ENCODE data around the gene TMEM139.

TMEM139 gene

GRCh38 chr7:143292876-143293275 lies 8.1 kb downstream of the TMEM139 start:
- H3K36me3 ChIP-seq (replicated peaks; ENCODE audit: insufficient read depth, low read length), result peaks cover 23% of the 10 kb centered on the region
- no peaks in the 10 kb centered on the region for H3K9me3 ChIP-seq (replicated peaks; ENCODE audit: insufficient read depth, low read length)
- H3K9ac ChIP-seq (ENCODE audit: low read length), result no peak overlapping the region

DNA sequence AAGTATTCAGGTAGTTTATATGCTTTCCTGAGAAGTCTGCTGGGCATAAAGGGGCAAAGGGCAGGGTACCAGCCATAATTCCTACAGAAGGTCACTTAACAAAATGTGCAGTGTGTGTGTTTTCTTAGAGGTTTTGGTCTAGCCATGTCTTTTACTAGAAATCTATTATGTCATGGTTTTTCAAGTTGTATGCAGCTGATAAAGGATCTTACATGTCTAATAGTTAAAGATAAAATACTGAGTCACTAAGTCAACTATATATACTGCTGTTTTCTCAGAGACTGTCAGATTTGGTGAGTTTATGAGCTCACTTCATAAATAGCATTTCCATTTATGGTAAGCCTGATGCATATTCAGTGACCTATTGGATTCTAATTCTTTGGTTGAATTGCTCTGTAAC lies 11.1 kb downstream of the TMEM139 start:
- Histone ChIP-seq H3K9me2 (replicated peaks; ENCODE audit: insufficient read depth, low read length) (no peaks in the 10 kb centered on the region), H4K20me1 (ENCODE audit: insufficient read depth, low read length) (no peaks in the 10 kb centered on the region), H3K9me3 (replicated peaks; ENCODE audit: insufficient read depth, low read length) (no peaks in the 10 kb centered on the region), H3K4me2 (ENCODE audit: low read depth, low read length) (no peak overlapping the region), H3K79me2 (ENCODE audit: low read length) (peaks cover 47% of the 10 kb centered on the region), H3K36me3 (replicated peaks; ENCODE audit: insufficient read depth, low read length) (peaks cover 38% of the 10 kb centered on the region), H3K4me3 (ENCODE audit: low read length) (no peak overlapping the region), H3K27ac (ENCODE audit: low read length) (no peak overlapping the region), H3K27me3 (replicated peaks; ENCODE audit: insufficient read depth, low read length) (no peaks in the 10 kb centered on the region), H3F3A (ENCODE audit: insufficient read depth, low read length) (no peaks in the 10 kb centered on the region; the same call in 1 of the 2 replicates), H3K9ac (ENCODE audit: low read length) (no peak overlapping the region), H2AFZ (ENCODE audit: low read length) (no peak overlapping the region), H3K4me1 (ENCODE audit: low read length) (no peaks in the 10 kb centered on the region)
- DNase-seq, result no peak
- TF ChIP-seq, protein P1, sequence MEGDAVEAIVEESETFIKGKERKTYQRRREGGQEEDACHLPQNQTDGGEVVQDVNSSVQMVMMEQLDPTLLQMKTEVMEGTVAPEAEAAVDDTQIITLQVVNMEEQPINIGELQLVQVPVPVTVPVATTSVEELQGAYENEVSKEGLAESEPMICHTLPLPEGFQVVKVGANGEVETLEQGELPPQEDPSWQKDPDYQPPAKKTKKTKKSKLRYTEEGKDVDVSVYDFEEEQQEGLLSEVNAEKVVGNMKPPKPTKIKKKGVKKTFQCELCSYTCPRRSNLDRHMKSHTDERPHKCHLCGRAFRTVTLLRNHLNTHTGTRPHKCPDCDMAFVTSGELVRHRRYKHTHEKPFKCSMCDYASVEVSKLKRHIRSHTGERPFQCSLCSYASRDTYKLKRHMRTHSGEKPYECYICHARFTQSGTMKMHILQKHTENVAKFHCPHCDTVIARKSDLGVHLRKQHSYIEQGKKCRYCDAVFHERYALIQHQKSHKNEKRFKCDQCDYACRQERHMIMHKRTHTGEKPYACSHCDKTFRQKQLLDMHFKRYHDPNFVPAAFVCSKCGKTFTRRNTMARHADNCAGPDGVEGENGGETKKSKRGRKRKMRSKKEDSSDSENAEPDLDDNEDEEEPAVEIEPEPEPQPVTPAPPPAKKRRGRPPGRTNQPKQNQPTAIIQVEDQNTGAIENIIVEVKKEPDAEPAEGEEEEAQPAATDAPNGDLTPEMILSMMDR (IDR thresholded peaks at IDR 0.05; ENCODE audit: low read length), result no peak
- TF ChIP-seq EZH2 (optimal IDR thresholded peaks at IDR 0.05; ENCODE audit: low read depth, low read length) (no peak), EZH2phosphoT487 (IDR thresholded peaks at IDR 0.05; ENCODE audit: low read length) (no peak)

More at GRCh38 chr7:143292876-143293275, 8.1 kb downstream of the TMEM139 start:
- Histone ChIP-seq H3K27me3 (replicated peaks; ENCODE audit: insufficient read depth, low read length) (no peaks in the 10 kb centered on the region), H3K4me2 (ENCODE audit: low read depth, low read length) (no peak overlapping the region), H3F3A (ENCODE audit: insufficient read depth, low read length) (no peaks in the 10 kb centered on the region; the same call in 1 of the 2 replicates), H3K79me2 (ENCODE audit: low read length) (peaks cover 74% of the 10 kb centered on the region), H4K20me1 (ENCODE audit: insufficient read depth, low read length) (no peaks in the 10 kb centered on the region), H3K4me3 (ENCODE audit: low read length) (no peak overlapping the region), H2AFZ (ENCODE audit: low read length) (no peak overlapping the region), H3K27ac (ENCODE audit: low read length) (no peak overlapping the region), H3K9me2 (replicated peaks; ENCODE audit: insufficient read depth, low read length) (no peaks in the 10 kb centered on the region), H3K4me1 (ENCODE audit: low read length) (peaks cover 12% of the 10 kb centered on the region)
- DNase-seq, result no peak
- TF ChIP-seq EZH2phosphoT487 (IDR thresholded peaks at IDR 0.05; ENCODE audit: low read length) (no peak), EZH2 (optimal IDR thresholded peaks at IDR 0.05; ENCODE audit: low read depth, low read length) (no peak)
- TF ChIP-seq, protein P1 (IDR thresholded peaks at IDR 0.05; ENCODE audit: low read length), result no peak

- DNase-seq, result no peak
- H3K79me2 ChIP-seq (ENCODE audit: low read length), result peaks cover 40% of the 10 kb centered on the region
- H3K4me2 ChIP-seq (ENCODE audit: low read depth, low read length), result no peak overlapping the region
- no peaks in the 10 kb centered on the region for H3K9me3 ChIP-seq (replicated peaks; ENCODE audit: insufficient read depth, low read length)
- no peaks in the 10 kb centered on the region; the same call in 1 of the 2 replicates for H3F3A ChIP-seq (ENCODE audit: insufficient read depth, low read length)
- no peaks in the 10 kb centered on the region for H3K9me2 ChIP-seq (replicated peaks; ENCODE audit: insufficient read depth, low read length)
- H3K9ac ChIP-seq (ENCODE audit: low read length), result no peak overlapping the region
- H3K36me3 ChIP-seq (replicated peaks; ENCODE audit: insufficient read depth, low read length), result peaks cover 34% of the 10 kb centered on the region
- no peak overlapping the region for H2AFZ ChIP-seq (ENCODE audit: low read length)
- TF ChIP-seq EZH2 (optimal IDR thresholded peaks at IDR 0.05; ENCODE audit: low read depth, low read length), result no peak
- TF ChIP-seq, protein P1 (IDR thresholded peaks at IDR 0.05; ENCODE audit: low read length), result no peak
- no peak for TF ChIP-seq EZH2phosphoT487 (IDR thresholded peaks at IDR 0.05; ENCODE audit: low read length)
- H3K4me3 ChIP-seq (ENCODE audit: low read length), result no peak overlapping the region
- H3K27ac ChIP-seq (ENCODE audit: low read length), result no peak overlapping the region
- no peaks in the 10 kb centered on the region for H4K20me1 ChIP-seq (ENCODE audit: insufficient read depth, low read length)
- no peaks in the 10 kb centered on the region for H3K27me3 ChIP-seq (replicated peaks; ENCODE audit: insufficient read depth, low read length)
- H3K4me1 ChIP-seq (ENCODE audit: low read length), result no peaks in the 10 kb centered on the region
These were observed 11.9 kb downstream of the TMEM139 start for GRCh38 chr7:143296686-143297085.

Measured in MM.1S (cell line).